NCI-H2081 treated with DMSO at 0.1 percent for 48 hours (cell line): ENCODE results near the gene MRPS22.
"Not testable (repeated sequence)": the region's sequence is repeated elsewhere in the genome, so short reads cannot be mapped to it uniquely, and the experiment has no call there.

Experiments
- DNase-seq: peaks from one replicate; lab custom pipeline; 2025; lab: John Stamatoyannopoulos, UW

Gene MRPS22

GRCh38 chr3:139396707-139397106 lies 52.9 kb downstream of the MRPS22 start:
- DNase-seq = no peak

GRCh38 chr3:139401155-139401554 lies 57.3 kb downstream of the MRPS22 start:
- not testable (repeated sequence) for DNase-seq
